T-cell (primary cell): ENCODE measurements around the gene NADK2. TPM values are rescaled to one million over a fixed set of nuclear protein-coding genes. Genes with fewer than 3 reads are reported as not detected.

Source experiments
- ATAC-seq, 4 experiments: fragments of 200-7000 bp in 3 of 4; fragments of 150-1000 bp in 1 of 4; cut with Tn5 transposase; replicated peaks in 1 of 4; 1 replicate in 3 of 4; 2 replicates in 1 of 4; pipeline ENCODE4 v1.10.0; 2021; ENCODE audit warnings: moderate library complexity in 3 of 4, mild to moderate bottlenecking in 2 of 4, moderate number of reproducible peaks in 1 of 4
- CTCF ChIA-PET, 2 donors: fragments of 300-600 bp; sonication (Branson Sonifier 250); formaldehyde crosslinking; loops; one replicate each; lab custom pipeline; 2022; ENCODE audit warnings: antibody characterized with exemption in 2 of 2; lab: Charles Lee
- POLR2A ChIA-PET, 2 donors: fragments of 300-600 bp; sonication (Branson Sonifier 250); formaldehyde crosslinking; loops; one replicate each; lab custom pipeline; 2022; ENCODE audit warnings: antibody characterized with exemption in 2 of 2; lab: Charles Lee
- DNase-seq, 35 experiments: peaks; one replicate each; pipeline versions ENCODE4 v3.0.0 to v3.0.0-alpha.2; 2013 to 2023
- H3K27ac ChIP-seq: one replicate; pipeline ENCODE4 v1.5.1; 2013; ENCODE audit warnings: low read length
- H3K27me3 ChIP-seq, 2 experiments: replicated peaks in 1 of 2; 1 replicate in 1 of 2; 2 replicates in 1 of 2; pipeline versions ENCODE4 v1.6.1 to v1.7.0; 2013; ENCODE audit warnings: low read length in 1 of 2, mixed read lengths in 1 of 2; ENCODE audit not compliant: control insufficient read depth in 2 of 2, insufficient read depth in 2 of 2; ENCODE audit errors: extremely low read depth in 1 of 2
- H3K36me3 ChIP-seq, 2 donors: 1 replicate in 1 of 2; 2 replicates in 1 of 2; pipeline versions ENCODE4 v1.6.1 to v1.7.0; 2013; ENCODE audit warnings: low read length in 1 of 2; ENCODE audit not compliant: control insufficient read depth in 2 of 2, insufficient read depth in 1 of 2; ENCODE audit errors: extremely low read depth in 1 of 2
- H3K4me1 ChIP-seq, 2 experiments: 1 replicate in 1 of 2; 2 replicates in 1 of 2; pipeline versions ENCODE4 v1.6.1 to v1.7.0; 2013; ENCODE audit warnings: low read length in 2 of 2, mixed read lengths in 1 of 2; ENCODE audit not compliant: insufficient read depth in 2 of 2, control insufficient read depth in 1 of 2; ENCODE audit errors: extremely low read depth in 1 of 2
- H3K4me3 ChIP-seq, 2 donors: 1 replicate in 1 of 2; 2 replicates in 1 of 2; pipeline versions ENCODE4 v1.5.1 to v1.7.0; 2013; ENCODE audit warnings: mild to moderate bottlenecking in 2 of 2, low read length in 1 of 2, moderate library complexity in 1 of 2; ENCODE audit not compliant: control insufficient read depth in 1 of 2; ENCODE audit errors: extremely low read depth in 1 of 2
- H3K9me3 ChIP-seq: 2 replicates; pipeline ENCODE4 v1.7.0; 2013
- H3K27ac Mint-ChIP-seq, 2 donors: one replicate each; pipeline ENCODE4 v1.8.0; 2020 to 2021; ENCODE audit warnings: mild to moderate bottlenecking in 2 of 2, mixed read lengths in 2 of 2
- H3K27me3 Mint-ChIP-seq, 2 donors: one replicate each; pipeline ENCODE4 v1.8.0; 2021 to 2022; ENCODE audit warnings: mixed read lengths in 2 of 2
- H3K36me3 Mint-ChIP-seq: one replicate; pipeline ENCODE4 v1.8.0; 2021; ENCODE audit warnings: mixed read lengths
- H3K4me1 Mint-ChIP-seq, 3 donors: one replicate each; pipeline ENCODE4 v1.8.0; 2020 to 2022; ENCODE audit warnings: mixed read lengths in 3 of 3, mild to moderate bottlenecking in 1 of 3
- H3K4me3 Mint-ChIP-seq, 3 donors: one replicate each; pipeline ENCODE4 v1.8.0; 2020 to 2022; ENCODE audit warnings: mild to moderate bottlenecking in 3 of 3, mixed read lengths in 3 of 3, moderate library complexity in 3 of 3
- H3K9me3 Mint-ChIP-seq, 3 donors: one replicate each; pipeline ENCODE4 v1.8.0; 2020 to 2022; ENCODE audit warnings: mixed read lengths in 3 of 3
- WGBS: methylation state at CpG from one replicate; pipeline ENCODE4 v1.1.5; 2013; ENCODE audit warnings: missing lambda C conversion rate; ENCODE audit not compliant: insufficient coverage; 5-methylcytosine and 5-hydroxymethylcytosine counted together
- total RNA-seq, 35 experiments: library from RNA in 6 of 35; stranded (reverse) in 6 of 35; fragments of 120-200 nt in 1 of 35; gene quantifications; one replicate each; pipeline versions ENCODE4 v1.2.1 to v1.2.4 and lab custom pipeline; 2013 to 2026

NADK2 gene
- total RNA-seq, 5 donors from 2014 or later (not counting 1 experiment from before 2014, with no cell fraction given): 10.3 to 13.9 (median 13.2) TPM

GRCh38 chr5:36236801-36237200 lies 4.9 kb downstream of the NADK2 start:
- no peaks in the 10 kb centered on the region for H3K36me3 ChIP-seq
- Mint-ChIP-seq H3K27ac (peak overlapping the region in 1 of 2 donors; percentile 32), H3K27me3 (no peaks in the 10 kb centered on the region), H3K36me3 (peaks cover 6% of the 10 kb centered on the region), H3K4me3 (no peak overlapping the region), H3K9me3 (no peaks in the 10 kb centered on the region), H3K4me1 (peaks cover 38 to 41% (median 39%) of the 10 kb centered on the region in 3 donors)
- H3K9me3 ChIP-seq: no peaks in the 10 kb centered on the region
- no peak overlapping the region for H3K27ac ChIP-seq
- H3K4me3 ChIP-seq: no peak overlapping the region
- DNase-seq (no peak), ATAC-seq (no peak)
- H3K4me1 ChIP-seq: peaks cover 6 to 9% of the 10 kb centered on the region in 2 experiments
- no peaks in the 10 kb centered on the region for H3K27me3 ChIP-seq
- ChIA-PET CTCF (no interaction called here), POLR2A (interaction anchor here in 1 of 2 donors (0.7 kb wide), 2 partner anchors 182 to 183 kb away, joined by 4 read pairs; no protein-coding TSS in a partner anchor)

GRCh38 chr5:36232533-36232932 lies 9.2 kb downstream of the NADK2 start:
- H3K9me3 Mint-ChIP-seq: no peaks in the 10 kb centered on the region
- ATAC-seq (no peak), DNase-seq (no peak)
- ChIA-PET POLR2A (no interaction called here), CTCF (interaction anchor here in 1 of 2 donors (1.1 kb wide), 1 partner anchor 11 kb away, joined by 3 read pairs; no protein-coding TSS in a partner anchor)
- H3K27ac Mint-ChIP-seq: no peak overlapping the region
- H3K36me3 ChIP-seq: no peaks in the 10 kb centered on the region
- no peaks in the 10 kb centered on the region for H3K4me1 ChIP-seq
- no peak overlapping the region for H3K27ac ChIP-seq
- no peaks in the 10 kb centered on the region for H3K27me3 Mint-ChIP-seq
- no peaks in the 10 kb centered on the region for H3K9me3 ChIP-seq
- H3K27me3 ChIP-seq: no peaks in the 10 kb centered on the region
- peaks cover 11 to 20% (median 18%) of the 10 kb centered on the region in 3 donors for H3K4me1 Mint-ChIP-seq
- H3K4me3 Mint-ChIP-seq: no peak overlapping the region
- H3K36me3 Mint-ChIP-seq: peaks cover 6% of the 10 kb centered on the region
- WGBS: 94% methylated on average over 3 of the region's 3 CpGs
- no peak overlapping the region for H3K4me3 ChIP-seq

- ChIA-PET POLR2A (interaction anchor here in 1 of 2 donors (0.5 kb wide), 1 partner anchor 317 kb away, joined by 3 read pairs; no protein-coding TSS in a partner anchor), CTCF (interaction anchor here in 1 of 2 donors (0.6 kb wide), 2 partner anchors 17 to 260 kb away, joined by 3 to 10 read pairs; no protein-coding TSS in a partner anchor)
- ATAC-seq (no peak), DNase-seq (no peak)
- H3K27me3 ChIP-seq: no peaks in the 10 kb centered on the region
- H3K4me3 Mint-ChIP-seq: no peak overlapping the region
- peaks cover 6% of the 10 kb centered on the region for H3K36me3 Mint-ChIP-seq
- H3K9me3 ChIP-seq: no peaks in the 10 kb centered on the region
- H3K4me1 ChIP-seq: no peaks in the 10 kb centered on the region
- H3K4me1 Mint-ChIP-seq: peaks cover 8 to 19% (median 10%) of the 10 kb centered on the region in 3 donors
- H3K36me3 ChIP-seq: peaks cover 0 to 7% of the 10 kb centered on the region in 2 donors
- H3K27ac Mint-ChIP-seq: no peak overlapping the region
- H3K27me3 Mint-ChIP-seq: no peaks in the 10 kb centered on the region
- H3K27ac ChIP-seq: no peak overlapping the region
- no peaks in the 10 kb centered on the region for H3K9me3 Mint-ChIP-seq
- no peak overlapping the region for H3K4me3 ChIP-seq
- no CpG with 5 or more reads among the region's 1 CpG for WGBS
Observed at GRCh38 chr5:36230151-36230790, 11.5 kb downstream of the NADK2 start.

- no peaks in the 10 kb centered on the region for H3K9me3 ChIP-seq
- no peak overlapping the region for H3K27ac Mint-ChIP-seq
- no peaks in the 10 kb centered on the region for H3K27me3 ChIP-seq
- ChIA-PET POLR2A (interaction anchor here in 1 of 2 donors (0.6 kb wide), 1 partner anchor 73 kb away, joined by 3 read pairs; the partner anchor contains the start of gene RANBP3L), CTCF (no interaction called here)
- peaks cover 0 to 15% of the 10 kb centered on the region in 2 donors for H3K36me3 ChIP-seq
- H3K4me1 ChIP-seq: no peaks in the 10 kb centered on the region
- H3K9me3 Mint-ChIP-seq: no peaks in the 10 kb centered on the region
- H3K27me3 Mint-ChIP-seq: no peaks in the 10 kb centered on the region
- H3K4me3 Mint-ChIP-seq: no peak overlapping the region
- peaks cover 6% of the 10 kb centered on the region for H3K36me3 Mint-ChIP-seq
- H3K4me1 Mint-ChIP-seq: peaks cover 8 to 19% (median 10%) of the 10 kb centered on the region in 3 donors
- 100% methylated on average over 1 of the region's 7 CpGs for WGBS
- H3K27ac ChIP-seq: no peak overlapping the region
- DNase-seq (no peak), ATAC-seq (no peak)
- H3K4me3 ChIP-seq: no peak overlapping the region
Observed at GRCh38 chr5:36228505-36228904, 13.2 kb downstream of the NADK2 start.

GRCh38 chr5:36227046-36227445 lies 14.7 kb downstream of the NADK2 start:
- ChIA-PET CTCF (interaction anchor here (0.6 to 1.5 kb wide), 4 partner anchors 12 to 513 kb away, joined by 3 to 5 read pairs (median 3); partner anchors contain the start of gene NADK2 (in 1 of the 2)), POLR2A (no interaction called here)
- peaks cover 3 to 9% (median 5%) of the 10 kb centered on the region in 3 donors for H3K4me1 Mint-ChIP-seq
- H3K36me3 Mint-ChIP-seq: no peaks in the 10 kb centered on the region
- H3K27ac Mint-ChIP-seq: no peak overlapping the region
- DNase-seq (no peak), ATAC-seq (no peak)
- Histone ChIP-seq H3K9me3 (no peaks in the 10 kb centered on the region), H3K4me3 (no peak overlapping the region), H3K27ac (no peak overlapping the region), H3K27me3 (no peaks in the 10 kb centered on the region), H3K4me1 (no peaks in the 10 kb centered on the region), H3K36me3 (peaks cover 0 to 19% of the 10 kb centered on the region in 2 donors)
- no peak overlapping the region for H3K4me3 Mint-ChIP-seq
- H3K27me3 Mint-ChIP-seq: no peaks in the 10 kb centered on the region
- H3K9me3 Mint-ChIP-seq: no peaks in the 10 kb centered on the region

GRCh38 chr5:36222620-36223019 lies 19.1 kb downstream of the NADK2 start:
- H3K9me3 ChIP-seq: no peaks in the 10 kb centered on the region
- no peaks in the 10 kb centered on the region for H3K27me3 ChIP-seq
- no peak for DNase-seq
- no peak for ATAC-seq
- Mint-ChIP-seq H3K9me3 (no peaks in the 10 kb centered on the region), H3K4me3 (no peak overlapping the region), H3K27me3 (no peaks in the 10 kb centered on the region), H3K27ac (no peak overlapping the region), H3K36me3 (peaks cover 29% of the 10 kb centered on the region), H3K4me1 (no peaks in the 10 kb centered on the region)
- peaks cover 2 to 23% of the 10 kb centered on the region in 2 donors for H3K36me3 ChIP-seq
- H3K4me1 ChIP-seq: no peaks in the 10 kb centered on the region
- CTCF ChIA-PET: no interaction called here
- no peak overlapping the region for H3K4me3 ChIP-seq
- 100% methylated on average over 1 of the region's 1 CpG for WGBS
- POLR2A ChIA-PET: interaction anchor here in 1 of 2 donors (0.6 kb wide), 1 partner anchor 1207 kb away, joined by 12 read pairs; no protein-coding TSS in a partner anchor
- H3K27ac ChIP-seq: no peak overlapping the region
